ENCODE results near the gene XXYLT1. TPM values are rescaled to one million over a fixed set of nuclear protein-coding genes. Genes with fewer than 3 reads are reported as not detected.

XXYLT1 gene
- total and polyA plus RNA-seq, 9 of the 15 experiments (the other 6 are each of a cell fraction or from before 2014, with no cell fraction given), result 1.9 to 18.9 (median 15.0) TPM

- TF ChIP-seq HDAC3 (IDR thresholded peaks at IDR 0.05; ENCODE audit: borderline replicate concordance, partially characterized antibody) (no peak), KAT7 (CRISPR knock-in tag; IDR thresholded peaks at IDR 0.05; ENCODE audit: borderline replicate concordance) (0 out of 2 replicates have a peak, but pooled peaks have one; percentile 39), GTF2F1 (IDR thresholded peaks at IDR 0.05; ENCODE audit: low read depth, low read length) (no peak), ZNF212 (CRISPR knock-in tag; IDR thresholded peaks at IDR 0.05) (no peak), PHF8 (IDR thresholded peaks at IDR 0.05; ENCODE audit: borderline replicate concordance, low read length) (peak; percentile 34; the same call in 1 of the 2 replicates)
Measured at GRCh38 chr3:195179776-195180489, 91.0 kb downstream of the XXYLT1 start (continued).

DNA sequence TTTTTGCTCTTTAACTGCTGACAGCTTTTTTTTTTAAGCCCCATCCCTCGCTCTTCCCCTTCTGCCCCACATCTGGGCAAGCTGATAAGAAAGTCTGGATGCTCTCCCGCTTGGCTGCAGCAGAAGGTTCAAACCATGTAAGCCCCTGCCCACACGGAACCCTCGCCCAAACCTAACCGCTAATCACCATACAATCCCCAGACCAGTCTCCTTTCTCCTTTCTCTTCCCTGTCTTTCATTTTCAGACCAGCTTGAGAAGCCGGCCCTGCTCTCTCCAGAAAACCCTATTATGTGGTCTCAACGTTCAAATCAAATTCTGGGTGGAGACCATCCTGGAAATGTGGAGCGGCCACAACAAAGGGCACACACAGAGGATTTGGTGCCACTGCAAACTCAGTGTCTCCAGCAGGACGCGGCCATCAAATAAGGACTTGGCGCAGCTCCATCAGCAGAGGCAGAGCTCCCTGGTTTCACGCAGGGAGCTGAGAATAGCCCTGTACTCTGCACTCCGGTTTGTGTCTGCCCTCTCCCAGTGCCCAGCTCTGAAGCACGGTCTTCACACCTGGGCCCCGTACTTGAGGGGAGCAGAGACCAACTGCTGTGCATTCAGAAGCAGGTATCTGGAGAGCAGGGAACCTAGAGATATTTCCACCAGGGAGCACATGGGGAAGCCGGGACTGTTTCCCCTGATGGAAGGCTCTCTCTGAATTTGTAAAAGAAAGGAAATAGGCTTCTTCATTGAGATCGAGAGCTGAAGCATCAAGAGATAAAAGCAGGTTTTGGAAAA, 92.6 kb downstream of the XXYLT1 start:
- ChIA-PET CTCF (ENCODE audit: low intra/inter-chr PET ratio) (no interaction called here), POLR2A (interaction anchor here (2.5 kb wide), 1 partner anchor 10 kb away, joined by 20 read pairs; no protein-coding TSS in a partner anchor)
- H3K4me3 ChIP-seq, result peak overlapping the region; percentile 21; the same call in 1 of the 2 replicates
- no peaks in the 10 kb centered on the region for H4K20me1 ChIP-seq (replicated peaks; ENCODE audit: control insufficient read depth, insufficient read depth, low read length)
- peak overlapping the region; percentile 77 for H3K4me2 ChIP-seq (ENCODE audit: insufficient read depth, low read length)
- peak; percentile 83 to 92 (median 86) for DNase-seq (ENCODE audit: extremely low read depth in 1 of 4, low spot score in 3 of 4)
- H3K27ac ChIP-seq (ENCODE audit: extremely low read depth, low read depth, low read length), result peak overlapping the region; percentile 86
- 12% methylated on average over 17 of the region's 17 CpGs for WGBS (ENCODE audit: insufficient coverage, low coverage, missing lambda C conversion rate)
- peaks cover 5% of the 10 kb centered on the region; the same call in 2 of the 3 replicates for H3K36me3 ChIP-seq (ENCODE audit: control insufficient read depth, insufficient read depth, low read length)
- peak overlapping the region; percentile 69 to 76; a peak in 3 of 4 replicates for H3K9ac ChIP-seq (ENCODE audit: insufficient read depth in 1 of 2, low read depth in 2 of 2, low read length in 2 of 2)
- H3K27me3 ChIP-seq (ENCODE audit: control insufficient read depth in 2 of 2, insufficient read depth in 2 of 2, low read length in 2 of 2), result no peaks in the 10 kb centered on the region
- TSS peak; percentile 73 for BruUV-seq (replicated peaks)
- H3K79me2 ChIP-seq (ENCODE audit: control insufficient read depth, insufficient read depth, low read length), result peaks cover 48% of the 10 kb centered on the region; the same call in 2 of the 3 replicates
- peak; percentile 92 for FAIRE-seq
- H2AFZ ChIP-seq (ENCODE audit: low read depth, low read length), result peak overlapping the region; percentile 72
- peak; percentile 55 for ATAC-seq
- intact Hi-C loops (cut with micrococcal nuclease) (no loop called here), in situ Hi-C loops (cut with MboI) (no loop called here)
- H3K9me3 ChIP-seq (replicated peaks; ENCODE audit: control insufficient read depth, insufficient read depth, low read depth, low read length), result no peaks in the 10 kb centered on the region
- H3K4me1 ChIP-seq (replicated peaks in 1 of 2; ENCODE audit: control insufficient read depth in 2 of 2, insufficient read depth in 2 of 2, low read length in 2 of 2), result peaks cover 47 to 68% of the 10 kb centered on the region in 2 experiments
- peaks cover 4% of the 10 kb centered on the region for H3K9me1 ChIP-seq (ENCODE audit: control insufficient read depth, insufficient read depth, low read length)
- TF ChIP-seq RCOR1 (IDR thresholded peaks at IDR 0.05; ENCODE audit: borderline replicate concordance in 1 of 2, low read depth in 2 of 2, low read length in 2 of 2) (peak in 1 of 2 experiments; percentile 82; a peak in 1 of 4 replicates), PPARD (CRISPR knock-in tag; IDR thresholded peaks at IDR 0.05) (no peak), ETS2 (tag; IDR thresholded peaks at IDR 0.05; ENCODE audit: borderline replicate concordance, poor library complexity, severe bottlenecking) (no peak), FOXA3 (CRISPR knock-in tag; conservative IDR thresholded peaks at IDR 0.05 in 1 of 2, IDR thresholded peaks at IDR 0.05 in 1 of 2) (0 out of 4 replicates have a peak, but pooled peaks of 1 of the 2 experiments have one; percentile 34), ETV5 (CRISPR knock-in tag; IDR thresholded peaks at IDR 0.05; ENCODE audit: low read depth) (peak; percentile 60; the same call in 1 of the 2 replicates), ATF1 (CRISPR knock-in tag; IDR thresholded peaks at IDR 0.05) (no peak), ATF1 (tag; IDR thresholded peaks at IDR 0.05) (peak; percentile 20; the same call in 1 of the 2 replicates), BACH1 (tag; IDR thresholded peaks at IDR 0.05) (peak; percentile 49), SPI1 (IDR thresholded peaks at IDR 0.05; ENCODE audit: borderline replicate concordance, low read depth, low read length) (peak; percentile 77), TEAD2 (tag; IDR thresholded peaks at IDR 0.05) (no peak)
- TF ChIP-seq, protein P1, sequence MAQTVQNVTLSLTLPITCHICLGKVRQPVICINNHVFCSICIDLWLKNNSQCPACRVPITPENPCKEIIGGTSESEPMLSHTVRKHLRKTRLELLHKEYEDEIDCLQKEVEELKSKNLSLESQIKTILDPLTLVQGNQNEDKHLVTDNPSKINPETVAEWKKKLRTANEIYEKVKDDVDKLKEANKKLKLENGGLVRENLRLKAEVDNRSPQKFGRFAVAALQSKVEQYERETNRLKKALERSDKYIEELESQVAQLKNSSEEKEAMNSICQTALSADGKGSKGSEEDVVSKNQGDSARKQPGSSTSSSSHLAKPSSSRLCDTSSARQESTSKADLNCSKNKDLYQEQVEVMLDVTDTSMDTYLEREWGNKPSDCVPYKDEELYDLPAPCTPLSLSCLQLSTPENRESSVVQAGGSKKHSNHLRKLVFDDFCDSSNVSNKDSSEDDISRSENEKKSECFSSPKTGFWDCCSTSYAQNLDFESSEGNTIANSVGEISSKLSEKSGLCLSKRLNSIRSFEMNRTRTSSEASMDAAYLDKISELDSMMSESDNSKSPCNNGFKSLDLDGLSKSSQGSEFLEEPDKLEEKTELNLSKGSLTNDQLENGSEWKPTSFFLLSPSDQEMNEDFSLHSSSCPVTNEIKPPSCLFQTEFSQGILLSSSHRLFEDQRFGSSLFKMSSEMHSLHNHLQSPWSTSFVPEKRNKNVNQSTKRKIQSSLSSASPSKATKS (CRISPR knock-in tag; IDR thresholded peaks at IDR 0.05), result no peak

All from K562 (cell line).